GM12878 (cell line): ENCODE data around the gene SERPINA6. TPM values are rescaled to one million over a fixed set of nuclear protein-coding genes. Genes with fewer than 3 reads are reported as not detected.

Source experiments
- ATAC-seq: fragments of 200-7000 bp; cut with Tn5 transposase; 3 replicates; pipeline ENCODE4 v1.9.1; 2020; ENCODE audit warnings: mild to moderate bottlenecking, moderate library complexity
- BruUV-seq: library from RNA; stranded (reverse); fragments of 400-500 nt; replicated peaks from 2 replicates; lab custom pipeline; 2021; lab: Mats Ljungman, UMichigan
- CTCF ChIA-PET: fragments of 300-600 bp; sonication (Branson Sonifier 250); formaldehyde crosslinking; extraction: SDS; loops from one replicate; lab custom pipeline; 2021; ENCODE audit warnings: inconsistent platforms; lab: Yijun Ruan, JAX
- POLR2A ChIA-PET: fragments of 350-600 bp; formaldehyde crosslinking; extraction: SDS; loops from one replicate; lab custom pipeline; 2021; ENCODE audit warnings: inconsistent platforms; lab: Charles Lee
- RAD21 ChIA-PET: fragments of 300-600 bp; sonication (Branson Sonifier 250); formaldehyde crosslinking; loops from one replicate; lab custom pipeline; 2023; ENCODE audit warnings: antibody characterized with exemption; ENCODE audit not compliant: unreplicated experiment; lab: Charles Lee
- SMC1A ChIA-PET: fragments of 300-600 bp; sonication (Branson Sonifier 250); formaldehyde crosslinking; loops from one replicate; lab custom pipeline; 2023; ENCODE audit not compliant: unreplicated experiment, uncharacterized antibody; lab: Charles Lee
- DNase-seq: peaks from one replicate; pipeline ENCODE4 v3.0.0-alpha.2; 2011; ENCODE audit warnings: low read depth, low spot score
- FAIRE-seq: peaks from 3 replicates; lab custom pipeline; 2011; peaks lifted over from hg19 to GRCh38; lab: Jason Lieb, UNC
- H2AFZ ChIP-seq: 2 replicates; pipeline ENCODE4 v1.6.0; 2011; ENCODE audit warnings: low read depth, low read length, control low read depth; ENCODE audit not compliant: control insufficient read depth
- H3K27ac ChIP-seq: 2 replicates; pipeline ENCODE4 v1.5.1; 2011; ENCODE audit warnings: control low read depth; ENCODE audit not compliant: control insufficient read depth, insufficient read depth
- H3K27me3 ChIP-seq, 2 experiments: replicated peaks in 1 of 2; 2 replicates each; pipeline versions ENCODE4 v1.6.0 to v1.6.1; 2011; ENCODE audit warnings: low read length in 1 of 2; ENCODE audit not compliant: control insufficient read depth in 2 of 2, insufficient read depth in 2 of 2
- H3K36me3 ChIP-seq, 2 experiments: 2 replicates each; pipeline ENCODE4 v1.5.1; 2011; ENCODE audit warnings: low read length in 1 of 2; ENCODE audit not compliant: control insufficient read depth in 2 of 2, insufficient read depth in 2 of 2
- H3K4me1 ChIP-seq: 2 replicates; pipeline ENCODE4 v1.6.1; 2011; ENCODE audit warnings: mild to moderate bottlenecking, low read length, moderate library complexity, mixed read lengths; ENCODE audit not compliant: control insufficient read depth, insufficient read depth
- H3K4me2 ChIP-seq: 2 replicates; pipeline ENCODE4 v1.6.0; 2011; ENCODE audit warnings: control low read depth; ENCODE audit not compliant: control insufficient read depth, insufficient read depth
- H3K4me3 ChIP-seq: fragments of 200-600 bp; sonication (generic); 2 replicates; pipeline ENCODE4 v1.5.1; 2016
- H3K79me2 ChIP-seq: 2 replicates; pipeline ENCODE4 v1.6.0; 2011; ENCODE audit warnings: low read length; ENCODE audit not compliant: control insufficient read depth, insufficient read depth
- H3K9ac ChIP-seq: 2 replicates; pipeline ENCODE4 v1.8.0; 2011; ENCODE audit warnings: low read length, control low read depth, mixed read lengths; ENCODE audit not compliant: control insufficient read depth, insufficient read depth
- H3K9me3 ChIP-seq: replicated peaks from 3 replicates; pipeline ENCODE4 v1.5.1; 2011; ENCODE audit warnings: mild to moderate bottlenecking, low read length; ENCODE audit not compliant: control insufficient read depth, insufficient read depth
- H4K20me1 ChIP-seq: 2 replicates; pipeline ENCODE4 v1.6.0; 2011; ENCODE audit not compliant: control insufficient read depth, insufficient read depth
- ASH2L ChIP-seq: fragments of 300-600, 200-600 bp; sonication (generic); IDR thresholded peaks from 2 replicates; pipeline ENCODE4 v1.6.1; 2017; ENCODE audit warnings: low read depth, mild to moderate bottlenecking, borderline replicate concordance
- ATF7 ChIP-seq: fragments of 450-650 bp; IDR thresholded peaks from 2 replicates; pipeline ENCODE4 v1.6.1; 2016; ENCODE audit warnings: low read depth, mild to moderate bottlenecking
- CHD2 ChIP-seq: IDR thresholded peaks from 2 replicates; pipeline ENCODE4 v1.6.1; 2011; ENCODE audit warnings: low read depth, low read length, improper control_type of control experiment, borderline replicate concordance
- E2F4 ChIP-seq: IDR thresholded peaks from 2 replicates; pipeline ENCODE4 v1.6.1; 2012; ENCODE audit warnings: low read depth, low read length, improper control_type of control experiment
- ETV6 ChIP-seq, 2 experiments: fragments of 450-650 bp in 1 of 2; IDR thresholded peaks in 1 of 2; conservative IDR thresholded peaks in 1 of 2; 2 replicates each; pipeline ENCODE4 v1.6.1; 2014; ENCODE audit warnings: antibody characterized with exemption in 1 of 2, borderline replicate concordance in 1 of 2, low read depth in 1 of 2, mild to moderate bottlenecking in 1 of 2, moderate library complexity in 1 of 2
- FOS ChIP-seq: IDR thresholded peaks from 3 replicates; pipeline ENCODE4 v1.6.1; 2011; ENCODE audit warnings: borderline replicate concordance; ENCODE audit not compliant: insufficient read length; ENCODE audit errors: extremely low read depth
- HDGF ChIP-seq: fragments of 450-650 bp; IDR thresholded peaks from 2 replicates; pipeline ENCODE4 v1.6.1; 2016; ENCODE audit warnings: antibody characterized with exemption
- MXI1 ChIP-seq: fragments of 150-350 bp; IDR thresholded peaks from 2 replicates; pipeline ENCODE4 v1.6.1; 2011; ENCODE audit warnings: low read depth, mild to moderate bottlenecking, inconsistent platforms, low read length, improper control_type of control experiment
- PAX5 ChIP-seq: IDR thresholded peaks from 2 replicates; pipeline ENCODE4 v1.6.1; 2011; ENCODE audit warnings: low read depth, low read length, borderline replicate concordance
- RFX5 ChIP-seq: IDR thresholded peaks from 2 replicates; pipeline ENCODE4 v1.6.1; 2011; ENCODE audit warnings: low read depth, low read length, improper control_type of control experiment
- RUNX3 ChIP-seq: IDR thresholded peaks from 2 replicates; pipeline ENCODE4 v1.6.1; 2012; ENCODE audit warnings: low read length, inconsistent platforms
- SUPT20H ChIP-seq: IDR thresholded peaks from 2 replicates; pipeline ENCODE4 v1.6.1; 2011; ENCODE audit warnings: low read depth, mild to moderate bottlenecking, low read length, moderate library complexity, borderline replicate concordance; ENCODE audit not compliant: control insufficient read depth
- ZBED1 ChIP-seq: IDR thresholded peaks from 2 replicates; pipeline ENCODE4 v1.6.1; 2016; ENCODE audit warnings: borderline replicate concordance
- ZBTB40 ChIP-seq: fragments of 450-650 bp; IDR thresholded peaks from 2 replicates; pipeline ENCODE4 v1.6.1; 2016; ENCODE audit warnings: mild to moderate bottlenecking, moderate library complexity, borderline replicate concordance
- WGBS: methylation state at CpG from one replicate; pipeline ENCODE4 v1.1.6; 2016; ENCODE audit warnings: low lambda C conversion rate; ENCODE audit not compliant: insufficient replicate concordance, insufficient coverage; ENCODE audit errors: missing lambda C conversion rate; 5-methylcytosine and 5-hydroxymethylcytosine counted together
- in situ Hi-C: fragments of 300-500 bp; cut with MboI; formaldehyde crosslinking; loops from 9 replicates; pipeline ENCODE4 v1.14.3; 2018; ENCODE audit warnings: mixed read lengths
- intact Hi-C: fragments of 100-400 bp; cut with micrococcal nuclease; formaldehyde crosslinking; loops from one replicate; pipeline ENCODE4 v1.14.2; 2022; ENCODE audit not compliant: unreplicated experiment
- polyA plus RNA-seq, 11 experiments: library from polyadenylated mRNA; depleted of rRNA in 4 of 11; unstranded in 6 of 11; stranded (reverse) in 5 of 11; fragments of >200 nt; fragmentation: Nextera tagmentation in 4 of 11; fragmentation: Illumina TruSeq in 1 of 11; extraction: Ambion mirVana in 4 of 11; extraction: Trizol in 1 of 11; gene quantifications; 1 replicate in 1 of 11; 2 replicates in 10 of 11; pipeline versions ENCODE4 v1.2.1 to v1.2.3, GENCODE V29; 2011 to 2016; ENCODE audit warnings: inconsistent platforms in 2 of 11, missing spikeins in 2 of 11, low read depth in 1 of 11
- total RNA-seq, 4 experiments: library from RNA; depleted of rRNA in 3 of 4; stranded (reverse); fragments of >200 nt in 3 of 4; fragmentation: Illumina TruSeq in 1 of 4; extraction: Trizol in 1 of 4; gene quantifications; 2 replicates each; pipeline versions ENCODE4 v1.2.1 to v1.2.3, GENCODE V29; 2013 to 2021
- TF ChIP-seq, protein P1 (sequence below): IDR thresholded peaks from 2 replicates; pipeline ENCODE4 v1.6.1; 2012; ENCODE audit warnings: mild to moderate bottlenecking, low read depth, low read length

The SERPINA6 gene
- total and polyA plus RNA-seq, 10 of the 15 experiments (the other 5 are each of a cell fraction or from before 2014, with no cell fraction given), result 0.11 to 0.27 (median 0.23) TPM; not detected in 7

DNA sequence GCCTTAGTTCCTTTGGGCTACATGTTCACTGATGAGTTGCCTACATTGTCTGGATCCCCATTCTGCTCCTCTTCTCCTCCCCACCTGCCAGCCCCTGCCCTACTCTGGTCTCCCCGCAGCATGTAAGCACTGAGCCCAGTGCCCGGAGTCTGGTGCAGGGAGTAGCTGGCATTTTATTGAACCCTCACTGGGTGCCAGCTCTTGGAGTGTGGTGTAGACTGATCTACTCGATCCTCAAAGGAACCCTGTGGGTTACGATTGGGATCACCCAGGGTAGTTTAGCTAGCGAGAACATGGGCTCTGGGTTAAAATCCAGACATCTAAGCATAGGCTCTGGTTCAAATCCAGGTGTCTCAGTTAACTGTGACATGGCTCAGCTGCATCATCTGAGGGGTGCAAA, 8.3 kb upstream of the SERPINA6 start:
- Histone ChIP-seq H3K27ac (no peak overlapping the region), H3K27me3 (no peaks in the 10 kb centered on the region), H3K79me2 (no peaks in the 10 kb centered on the region), H3K4me1 (no peaks in the 10 kb centered on the region), H3K4me2 (no peak overlapping the region)
- DNase-seq, result no peak
- ChIA-PET RAD21 (no interaction called here), POLR2A (no interaction called here)
- 38% methylated on average over 5 of the region's 5 CpGs for WGBS
- intact Hi-C loops, result no loop called here
- TF ChIP-seq PAX5 (no peak), SUPT20H (no peak), ETV6 (conservative IDR thresholded peaks at IDR 0.05 in 1 of 2, IDR thresholded peaks at IDR 0.05 in 1 of 2; ENCODE audit: borderline replicate concordance in 1 of 2, low read depth in 1 of 2) (no peak), FOS (no peak), CHD2 (no peak), ZBED1 (no peak), RUNX3 (no peak), RFX5 (no peak), E2F4 (no peak), ZBTB40 (no peak), ATF7 (no peak), MXI1 (no peak), HDGF (no peak), ASH2L (no peak)
- TF ChIP-seq, protein P1, sequence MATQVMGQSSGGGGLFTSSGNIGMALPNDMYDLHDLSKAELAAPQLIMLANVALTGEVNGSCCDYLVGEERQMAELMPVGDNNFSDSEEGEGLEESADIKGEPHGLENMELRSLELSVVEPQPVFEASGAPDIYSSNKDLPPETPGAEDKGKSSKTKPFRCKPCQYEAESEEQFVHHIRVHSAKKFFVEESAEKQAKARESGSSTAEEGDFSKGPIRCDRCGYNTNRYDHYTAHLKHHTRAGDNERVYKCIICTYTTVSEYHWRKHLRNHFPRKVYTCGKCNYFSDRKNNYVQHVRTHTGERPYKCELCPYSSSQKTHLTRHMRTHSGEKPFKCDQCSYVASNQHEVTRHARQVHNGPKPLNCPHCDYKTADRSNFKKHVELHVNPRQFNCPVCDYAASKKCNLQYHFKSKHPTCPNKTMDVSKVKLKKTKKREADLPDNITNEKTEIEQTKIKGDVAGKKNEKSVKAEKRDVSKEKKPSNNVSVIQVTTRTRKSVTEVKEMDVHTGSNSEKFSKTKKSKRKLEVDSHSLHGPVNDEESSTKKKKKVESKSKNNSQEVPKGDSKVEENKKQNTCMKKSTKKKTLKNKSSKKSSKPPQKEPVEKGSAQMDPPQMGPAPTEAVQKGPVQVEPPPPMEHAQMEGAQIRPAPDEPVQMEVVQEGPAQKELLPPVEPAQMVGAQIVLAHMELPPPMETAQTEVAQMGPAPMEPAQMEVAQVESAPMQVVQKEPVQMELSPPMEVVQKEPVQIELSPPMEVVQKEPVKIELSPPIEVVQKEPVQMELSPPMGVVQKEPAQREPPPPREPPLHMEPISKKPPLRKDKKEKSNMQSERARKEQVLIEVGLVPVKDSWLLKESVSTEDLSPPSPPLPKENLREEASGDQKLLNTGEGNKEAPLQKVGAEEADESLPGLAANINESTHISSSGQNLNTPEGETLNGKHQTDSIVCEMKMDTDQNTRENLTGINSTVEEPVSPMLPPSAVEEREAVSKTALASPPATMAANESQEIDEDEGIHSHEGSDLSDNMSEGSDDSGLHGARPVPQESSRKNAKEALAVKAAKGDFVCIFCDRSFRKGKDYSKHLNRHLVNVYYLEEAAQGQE, result no peak
- TF ChIP-seq, all 136 proteins: peak for 0
- H4K20me1 ChIP-seq, result no peaks in the 10 kb centered on the region
- BruUV-seq, result no TSS peak
- no peaks in the 10 kb centered on the region for H3K9me3 ChIP-seq
- SMC1A ChIA-PET, result no interaction called here
- H2AFZ ChIP-seq, result no peak overlapping the region
- H3K4me3 ChIP-seq, result no peak overlapping the region
- in situ Hi-C loops, result no loop called here
- ATAC-seq (no peak), FAIRE-seq (no peak)
- H3K9ac ChIP-seq, result no peak overlapping the region
- H3K36me3 ChIP-seq, result no peaks in the 10 kb centered on the region
- CTCF ChIA-PET, result no interaction called here
